ENCODE results near the gene SMG6.

- TF ChIP-seq ZFP3 (CRISPR knock-in tag; IDR thresholded peaks at IDR 0.05) (no peak), ZNF565 (CRISPR knock-in tag; conservative IDR thresholded peaks at IDR 0.05; ENCODE audit: low read depth) (no peak)
These were observed 218.0 kb downstream of the SMG6 start for GRCh38 chr17:2085648-2085949.
